Smooth muscle cell (in vitro differentiated cells): ENCODE data around the gene TMED3. TPM values are rescaled to one million over a fixed set of nuclear protein-coding genes. Genes with fewer than 3 reads are reported as not detected.
A peak's percentile ranks its signal among the peaks of the same experiment; 100 is the strongest.

Source experiments
- DNase-seq: peaks from one replicate; lab custom pipeline; 2025; ENCODE audit not compliant: unreplicated experiment; lab: John Stamatoyannopoulos, UW
- H2AFZ ChIP-seq: fragments of 200-600 bp; sonication (generic); 2 replicates; pipeline ENCODE4 v1.6.0; 2016; ENCODE audit warnings: antibody characterized with exemption, low read depth, mild to moderate bottlenecking
- H3F3A ChIP-seq: fragments of 200-600 bp; sonication (generic); 2 replicates; pipeline ENCODE4 v1.6.0; 2017; ENCODE audit warnings: antibody characterized with exemption, low read depth
- H3K27ac ChIP-seq: fragments of 200-600 bp; sonication (generic); 2 replicates; pipeline ENCODE4 v1.5.1; 2016; ENCODE audit warnings: low read depth, mild to moderate bottlenecking
- H3K27me3 ChIP-seq: fragments of 200-600 bp; sonication (generic); 2 replicates; pipeline ENCODE4 v1.6.1; 2016; ENCODE audit warnings: low read depth, mild to moderate bottlenecking
- H3K36me3 ChIP-seq: fragments of 200-600 bp; sonication (generic); 2 replicates; pipeline ENCODE4 v1.5.1; 2016; ENCODE audit warnings: low read depth
- H3K4me1 ChIP-seq: fragments of 200-600 bp; sonication (generic); 2 replicates; pipeline ENCODE4 v1.5.1; 2016; ENCODE audit warnings: low read depth
- H3K4me2 ChIP-seq: fragments of 200-600 bp; sonication (generic); 2 replicates; pipeline ENCODE4 v1.6.0; 2016; ENCODE audit warnings: mild to moderate bottlenecking
- H3K4me3 ChIP-seq: fragments of 200-600 bp; sonication (generic); 2 replicates; pipeline ENCODE4 v1.5.1; 2016; ENCODE audit warnings: mild to moderate bottlenecking
- H3K79me2 ChIP-seq: fragments of 200-600 bp; sonication (generic); 2 replicates; pipeline ENCODE4 v1.6.0; 2016; ENCODE audit warnings: low read depth, mild to moderate bottlenecking
- H3K9ac ChIP-seq: fragments of 200-600 bp; sonication (generic); 2 replicates; pipeline ENCODE4 v1.6.0; 2016; ENCODE audit warnings: low read depth
- H3K9me3 ChIP-seq: fragments of 200-600 bp; sonication (generic); replicated peaks from 2 replicates; pipeline ENCODE4 v1.5.1; 2016; ENCODE audit warnings: low read depth
- H4K20me1 ChIP-seq: fragments of 200-600 bp; sonication (generic); 2 replicates; pipeline ENCODE4 v1.6.0; 2016; ENCODE audit warnings: low read depth
- CTCF ChIP-seq: fragments of 200-600 bp; sonication (generic); IDR thresholded peaks from 2 replicates; pipeline ENCODE4 v1.5.1; 2017; ENCODE audit warnings: borderline replicate concordance, mild to moderate bottlenecking, antibody characterized with exemption; ENCODE audit not compliant: insufficient read depth, poor library complexity, severe bottlenecking
- WGBS: methylation state at CpG from one replicate; pipeline ENCODE4 v1.1.7; 2016; ENCODE audit warnings: low lambda C conversion rate; 5-methylcytosine and 5-hydroxymethylcytosine counted together
- polyA plus RNA-seq: library from polyadenylated mRNA; unstranded; fragments of >200 nt; fragmentation: Nextera tagmentation; extraction: Ambion mirVana; gene quantifications from 2 replicates; pipeline ENCODE4 v1.2.1, GENCODE V29; 2016
- total RNA-seq: library from RNA; depleted of rRNA; stranded (reverse); fragments of >200 nt; gene quantifications from 2 replicates; pipeline ENCODE4 v1.2.3, GENCODE V29; 2014

Gene TMED3
- total and polyA plus RNA-seq, 2 experiments from 2014 or later = 222 to 228 TPM

GRCh38 chr15:79308874-79309273 is 2.0 kb upstream of the TMED3 start:
- H3K27ac ChIP-seq = no peak overlapping the region
- no peak overlapping the region for H3K4me2 ChIP-seq
- TF ChIP-seq CTCF = no peak
- no peak overlapping the region for H3K4me3 ChIP-seq
- no peaks in the 10 kb centered on the region for H3K36me3 ChIP-seq
- H2AFZ ChIP-seq = no peak overlapping the region
- H3K27me3 ChIP-seq = peaks cover 59% of the 10 kb centered on the region
- H3F3A ChIP-seq = no peaks in the 10 kb centered on the region
- H3K4me1 ChIP-seq = peaks cover 11% of the 10 kb centered on the region
- peaks cover 19% of the 10 kb centered on the region for H4K20me1 ChIP-seq
- WGBS = 69% methylated on average over 2 of the region's 2 CpGs
- no peaks in the 10 kb centered on the region for H3K9me3 ChIP-seq
- H3K9ac ChIP-seq = no peak overlapping the region
- H3K79me2 ChIP-seq = peaks cover 23% of the 10 kb centered on the region
- DNase-seq = no peak

- H2AFZ ChIP-seq = peak overlapping the region; percentile 90
- peak overlapping the region; percentile 90 for H3K4me3 ChIP-seq
- no peak overlapping the region for H3K27ac ChIP-seq
- peaks cover 5% of the 10 kb centered on the region for H3K36me3 ChIP-seq
- peaks cover 29% of the 10 kb centered on the region for H4K20me1 ChIP-seq
- H3F3A ChIP-seq = no peaks in the 10 kb centered on the region
- DNase-seq = no peak
- peaks cover 11% of the 10 kb centered on the region for H3K4me1 ChIP-seq
- WGBS = 2% methylated on average over 11 of the region's 17 CpGs
- TF ChIP-seq CTCF = no peak
- peaks cover 29% of the 10 kb centered on the region for H3K79me2 ChIP-seq
- H3K9me3 ChIP-seq = no peaks in the 10 kb centered on the region
- no peak overlapping the region for H3K9ac ChIP-seq
- peaks cover 41% of the 10 kb centered on the region for H3K27me3 ChIP-seq
- peak overlapping the region; percentile 97 for H3K4me2 ChIP-seq
Observed at GRCh38 chr15:79310612-79310984, 314 bp upstream of the TMED3 start.

GRCh38 chr15:79311901-79312553 is 1.1 kb downstream of the TMED3 start:
- Histone ChIP-seq H3K4me2 (peak overlapping the region; percentile 97), H3K4me1 (peaks cover 11% of the 10 kb centered on the region), H3K9ac (peak overlapping the region; percentile 54), H3K27me3 (peaks cover 28% of the 10 kb centered on the region), H3K9me3 (no peaks in the 10 kb centered on the region), H3K4me3 (peak overlapping the region; percentile 90), H3K79me2 (peaks cover 37% of the 10 kb centered on the region), H3K27ac (no peak overlapping the region), H3F3A (no peaks in the 10 kb centered on the region), H3K36me3 (peaks cover 12% of the 10 kb centered on the region), H2AFZ (peak overlapping the region; percentile 97), H4K20me1 (peaks cover 43% of the 10 kb centered on the region)
- no peak for TF ChIP-seq CTCF
- DNase-seq = no peak
- WGBS = 72% methylated on average over 8 of the region's 8 CpGs

- Histone ChIP-seq H3K27me3 (peaks cover 7% of the 10 kb centered on the region), H3K4me3 (no peak overlapping the region), H3K9me3 (no peaks in the 10 kb centered on the region), H3K4me2 (no peak overlapping the region), H3K36me3 (peaks cover 16% of the 10 kb centered on the region), H3K4me1 (peaks cover 11% of the 10 kb centered on the region), H4K20me1 (peaks cover 65% of the 10 kb centered on the region), H3K79me2 (peaks cover 42% of the 10 kb centered on the region), H3K27ac (peak overlapping the region; percentile 61), H3K9ac (no peak overlapping the region), H3F3A (no peaks in the 10 kb centered on the region), H2AFZ (no peak overlapping the region)
- DNase-seq = no peak
- TF ChIP-seq CTCF = no peak
- 97% methylated on average over 1 of the region's 1 CpG for WGBS
Observed at GRCh38 chr15:79314186-79314585, 3.3 kb downstream of the TMED3 start.
